HG02981 (cell line): ENCODE results near the gene CKS2.

ENCODE experiments used
- ATAC-seq: cut with Tn5 transposase; IDR thresholded peaks from one replicate; pipeline ENCODE4 v1.9.1; 2021; ENCODE audit warnings: mild to moderate bottlenecking, moderate library complexity; ENCODE audit not compliant: unreplicated experiment

The CKS2 gene

GRCh38 chr9:89346696-89347095, 35.7 kb downstream of the CKS2 start:
- ATAC-seq, result no peak

GRCh38 chr9:89347651-89348050, 36.7 kb downstream of the CKS2 start:
- no peak for ATAC-seq

DNA sequence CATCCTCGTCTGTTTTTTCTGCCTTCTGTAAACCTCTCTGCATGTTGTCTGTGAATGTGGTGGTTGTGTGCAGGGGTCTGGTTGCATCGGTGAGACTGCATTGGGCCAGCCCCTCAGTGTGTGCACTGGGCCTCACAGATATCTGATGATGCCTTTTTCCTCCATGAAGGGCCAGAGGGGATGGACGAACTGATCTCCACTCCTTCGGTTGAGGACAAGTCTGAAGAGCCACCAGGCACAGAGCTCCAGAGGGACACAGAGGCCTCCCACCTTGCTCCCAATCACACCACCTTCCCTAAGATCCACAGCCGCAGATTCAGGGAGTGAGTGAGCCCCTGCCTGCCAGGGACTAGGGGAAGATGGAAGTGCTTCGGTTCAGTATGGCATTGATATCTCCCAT, 38.6 kb downstream of the CKS2 start:
- no peak for ATAC-seq

DNA sequence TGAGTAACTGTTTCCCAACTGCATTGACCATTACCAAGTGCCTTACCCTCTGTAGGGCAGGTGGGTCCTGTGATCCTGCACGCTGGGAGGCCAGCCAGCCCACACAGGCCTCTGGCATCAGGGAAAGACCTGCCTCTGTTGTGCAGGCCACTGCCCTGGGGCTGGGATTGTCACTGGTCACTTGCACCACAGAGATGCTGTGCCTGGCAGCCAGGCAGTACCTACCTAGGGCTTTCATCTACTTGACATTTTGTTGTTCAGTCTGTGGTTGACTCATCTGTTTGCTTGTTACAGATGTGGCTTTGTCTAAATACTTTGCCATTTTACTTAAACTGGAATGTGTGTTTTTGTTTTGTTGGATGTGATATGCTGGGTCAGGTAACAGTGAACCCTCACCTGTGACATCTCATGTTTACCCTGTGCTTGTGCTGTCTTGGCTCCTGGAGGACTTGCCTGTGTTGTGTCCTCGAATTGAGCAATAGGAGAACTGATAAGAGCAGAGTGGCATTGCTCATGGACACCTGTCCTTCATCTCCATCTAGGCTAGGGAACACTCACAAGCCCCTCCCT, 40.1 kb downstream of the CKS2 start:
- ATAC-seq, result no peak

DNA sequence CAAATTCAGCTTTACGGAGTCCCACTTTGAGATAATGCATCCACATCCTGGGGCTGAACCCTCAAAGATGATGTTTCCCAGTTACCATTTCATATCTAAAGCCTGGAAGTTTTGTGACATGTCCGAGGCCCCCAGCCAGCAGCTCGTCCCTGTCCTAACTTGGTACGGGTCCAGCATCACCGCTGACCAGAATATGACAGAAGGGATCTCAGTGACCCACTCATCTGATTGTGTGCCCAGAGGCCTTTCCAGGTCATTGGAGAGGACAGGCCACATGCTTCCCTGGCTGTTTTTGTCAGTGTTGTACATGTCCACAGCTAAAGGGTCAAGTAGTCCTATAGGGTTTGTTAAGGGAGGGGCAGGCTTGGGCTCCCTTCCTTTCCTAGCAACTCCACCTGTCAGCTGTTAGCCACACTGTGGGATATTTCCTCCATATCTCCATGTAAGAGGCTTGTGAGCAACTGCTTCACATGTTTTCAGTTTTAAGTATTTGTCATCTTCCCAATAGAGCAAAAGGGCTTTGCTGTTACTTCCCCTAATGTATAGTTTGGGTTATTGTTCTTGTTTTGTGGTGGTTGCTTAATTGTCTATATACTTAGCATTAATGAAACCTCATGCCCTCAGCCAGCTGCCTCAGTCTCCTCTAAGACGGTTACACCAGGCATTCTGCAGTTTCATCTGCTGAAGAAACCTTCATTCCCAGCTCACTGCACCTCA, 40.7 kb downstream of the CKS2 start:
- no peak for ATAC-seq

- no peak for ATAC-seq
These were observed 41.5 kb downstream of the CKS2 start for GRCh38 chr9:89352451-89352850.

GRCh38 chr9:89352874-89353649, 42.1 kb downstream of the CKS2 start:
- ATAC-seq, result no peak

DNA sequence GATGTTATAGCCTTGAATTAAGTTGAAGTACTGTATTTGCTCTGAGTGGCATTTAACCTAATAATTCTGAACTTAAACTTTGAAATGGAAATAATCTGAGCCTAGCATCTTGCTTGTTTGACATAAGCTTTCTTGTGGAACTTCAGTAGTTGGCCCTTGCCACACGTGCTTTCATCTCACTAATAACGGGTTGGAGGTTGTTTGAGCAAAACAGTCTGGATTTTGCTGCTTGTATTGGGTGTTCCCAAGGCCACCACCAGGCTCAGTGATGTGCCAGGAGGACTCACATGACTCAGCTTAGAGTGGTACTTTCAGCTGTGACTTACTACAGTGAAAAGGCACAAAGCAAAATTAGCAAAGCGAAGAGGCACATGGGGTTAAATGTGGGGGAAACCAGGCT, 43.0 kb downstream of the CKS2 start:
- no peak for ATAC-seq

DNA sequence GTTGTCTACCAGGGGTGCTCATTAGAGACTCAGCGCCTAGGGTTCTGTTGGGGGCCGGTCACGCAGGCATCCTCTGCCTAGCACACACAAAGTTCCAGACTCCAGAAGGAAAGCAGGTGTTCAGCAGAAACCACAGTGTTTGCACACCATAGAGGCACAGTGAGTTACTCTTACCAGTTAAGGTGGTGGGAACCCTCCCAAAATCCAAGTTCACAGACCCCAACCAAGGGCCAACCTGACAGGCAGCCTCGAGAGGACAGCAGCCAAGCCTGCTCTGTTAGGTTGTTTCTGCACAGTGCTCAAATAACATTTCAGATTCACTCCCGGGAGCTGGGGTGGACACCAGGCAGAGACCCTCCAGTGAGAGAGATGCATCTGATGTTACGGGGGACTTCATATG, 43.5 kb downstream of the CKS2 start:
- ATAC-seq, result no peak

DNA sequence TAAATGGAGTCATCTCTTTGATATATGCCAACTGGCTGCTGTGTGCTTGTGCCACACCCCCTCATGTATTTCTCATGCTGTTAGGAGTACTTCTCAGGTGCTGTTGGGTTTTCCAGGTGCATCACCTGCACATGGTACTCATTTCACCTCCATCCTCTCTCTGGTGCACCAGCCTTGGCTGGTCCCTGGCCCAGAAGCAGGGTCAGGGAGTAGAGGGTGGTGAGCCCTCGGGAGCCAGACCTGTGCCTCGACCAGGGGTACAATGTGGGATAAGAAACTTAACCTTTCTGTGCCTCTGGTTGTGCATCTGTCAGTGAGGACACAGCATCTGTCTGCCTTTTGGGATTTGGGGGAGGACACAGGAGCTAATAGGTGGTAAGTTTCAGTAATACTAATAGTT, 45.8 kb downstream of the CKS2 start:
- no peak for ATAC-seq

GRCh38 chr9:89357331-89358197, 46.6 kb downstream of the CKS2 start:
- ATAC-seq, result no peak

- ATAC-seq, result no peak
These were observed 47.5 kb downstream of the CKS2 start for GRCh38 chr9:89358376-89358916.

- no peak for ATAC-seq
These were observed 48.0 kb downstream of the CKS2 start for GRCh38 chr9:89358985-89359384.

GRCh38 chr9:89359751-89360261, 48.8 kb downstream of the CKS2 start:
- no peak for ATAC-seq

GRCh38 chr9:89360465-89360864, 49.5 kb downstream of the CKS2 start:
- ATAC-seq, result no peak

DNA sequence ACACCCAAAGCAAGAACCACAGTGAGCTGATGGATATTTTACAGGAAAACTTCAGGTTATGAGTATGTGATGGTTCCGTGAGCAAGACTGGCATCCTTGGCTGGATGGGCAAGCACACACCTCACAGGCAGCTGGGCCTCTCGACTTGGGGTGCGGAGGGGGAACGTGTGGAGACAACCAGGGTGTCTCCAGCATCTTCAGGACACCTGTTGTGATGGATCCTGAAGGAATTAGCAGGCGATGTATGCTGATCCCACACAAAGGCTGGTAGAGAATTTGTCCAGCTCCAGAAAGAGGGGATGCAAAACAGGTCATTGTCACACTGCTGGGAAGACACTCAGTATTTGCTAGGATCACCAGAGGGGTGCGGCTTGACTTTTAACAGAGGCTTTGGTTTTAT, 50.0 kb downstream of the CKS2 start:
- ATAC-seq, result no peak

GRCh38 chr9:89361816-89362646, 51.0 kb downstream of the CKS2 start:
- no peak for ATAC-seq

DNA sequence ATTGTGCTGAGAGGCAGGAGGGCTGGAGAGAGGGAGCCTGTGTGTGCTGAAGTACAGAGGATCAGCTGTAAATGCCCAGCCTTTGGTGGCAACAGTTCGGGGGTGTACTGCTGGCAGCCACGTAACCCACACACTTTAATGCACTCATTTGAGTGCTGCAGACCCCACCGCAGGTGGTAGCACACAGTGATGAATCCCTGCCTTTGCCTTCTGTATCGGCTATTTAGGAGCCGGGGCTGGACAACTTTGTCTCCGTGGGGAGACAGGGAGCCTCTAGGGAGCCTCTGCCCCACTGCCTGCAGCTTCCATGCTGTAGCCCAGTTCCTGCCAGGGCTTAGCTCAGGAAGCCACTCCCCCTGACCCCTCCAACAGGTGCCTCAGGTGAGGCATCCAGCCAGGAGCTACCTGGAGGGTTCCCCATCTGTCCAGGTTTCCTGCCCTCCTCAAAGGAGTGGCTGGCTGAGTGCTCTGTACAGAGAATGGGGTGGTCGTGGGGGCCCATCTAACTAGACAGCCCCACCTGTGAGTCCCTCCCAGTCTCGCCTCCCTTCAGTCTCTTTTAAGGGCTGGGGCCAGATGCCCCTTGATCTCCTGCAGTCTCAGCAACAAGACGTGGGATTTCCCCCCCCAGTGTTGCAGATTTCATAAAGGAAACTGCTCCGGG, 51.8 kb downstream of the CKS2 start:
- ATAC-seq, result no peak

- no peak for ATAC-seq
These were observed 52.3 kb downstream of the CKS2 start for GRCh38 chr9:89363311-89363670.
